HG02678 (cell line): ENCODE measurements around the gene CACNG1.

Experiments used
- ATAC-seq: cut with Tn5 transposase; IDR thresholded peaks from one replicate; pipeline ENCODE4 v1.9.1; 2021; ENCODE audit warnings: mild to moderate bottlenecking, moderate library complexity; ENCODE audit not compliant: unreplicated experiment

Gene CACNG1

GRCh38 chr17:67050471-67051154 lies 6.3 kb downstream of the CACNG1 start:
- no peak for ATAC-seq

- no peak for ATAC-seq
These were observed 6.8 kb downstream of the CACNG1 start for GRCh38 chr17:67051155-67051538.

- no peak for ATAC-seq
These were observed 7.5 kb downstream of the CACNG1 start for GRCh38 chr17:67051837-67052236.

- no peak for ATAC-seq
These were observed 8.5 kb downstream of the CACNG1 start for GRCh38 chr17:67052720-67053437.

- ATAC-seq: no peak
These were observed 9.2 kb downstream of the CACNG1 start for GRCh38 chr17:67053438-67054000.

GRCh38 chr17:67054011-67054591 lies 9.7 kb downstream of the CACNG1 start:
- no peak for ATAC-seq

- no peak for ATAC-seq
These were observed 10.3 kb downstream of the CACNG1 start for GRCh38 chr17:67054608-67055007.

GRCh38 chr17:67055041-67055443 lies 10.7 kb downstream of the CACNG1 start:
- ATAC-seq: no peak

- ATAC-seq: no peak
These were observed 11.7 kb downstream of the CACNG1 start for GRCh38 chr17:67055811-67056745.

GRCh38 chr17:67056746-67057490 lies 12.6 kb downstream of the CACNG1 start:
- ATAC-seq: no peak

GRCh38 chr17:67058036-67058435 lies 13.7 kb downstream of the CACNG1 start:
- ATAC-seq: no peak

GRCh38 chr17:67059372-67059771 lies 15.0 kb downstream of the CACNG1 start:
- ATAC-seq: no peak

GRCh38 chr17:67063141-67063540 lies 18.8 kb downstream of the CACNG1 start:
- ATAC-seq: no peak

- ATAC-seq: no peak
These were observed 22.4 kb downstream of the CACNG1 start for GRCh38 chr17:67066717-67067116.

- no peak for ATAC-seq
These were observed 23.5 kb downstream of the CACNG1 start for GRCh38 chr17:67067571-67068482.

- ATAC-seq: no peak
These were observed 24.6 kb downstream of the CACNG1 start for GRCh38 chr17:67068999-67069398.

- no peak for ATAC-seq
These were observed 25.3 kb downstream of the CACNG1 start for GRCh38 chr17:67069603-67070136.

- no peak for ATAC-seq
These were observed 27.2 kb downstream of the CACNG1 start for GRCh38 chr17:67071595-67071994.

GRCh38 chr17:67072885-67073284 lies 28.5 kb downstream of the CACNG1 start:
- ATAC-seq: no peak
